ENCODE measurements around the gene CAVIN2.
"Not testable (repeated sequence)": the region's sequence is repeated elsewhere in the genome, so short reads cannot be mapped to it uniquely, and the experiment has no call there.

Gene CAVIN2

GRCh38 chr2:191800874-191801273, 46.0 kb downstream of the CAVIN2 start:
- no peak for DNase-seq (ENCODE audit: low read depth)

GRCh38 chr2:191799526-191799925, 47.4 kb downstream of the CAVIN2 start:
- DNase-seq (ENCODE audit: low read depth): no peak

- DNase-seq (ENCODE audit: low read depth): no peak
Observed at GRCh38 chr2:191797942-191798876, 48.7 kb downstream of the CAVIN2 start.

DNA sequence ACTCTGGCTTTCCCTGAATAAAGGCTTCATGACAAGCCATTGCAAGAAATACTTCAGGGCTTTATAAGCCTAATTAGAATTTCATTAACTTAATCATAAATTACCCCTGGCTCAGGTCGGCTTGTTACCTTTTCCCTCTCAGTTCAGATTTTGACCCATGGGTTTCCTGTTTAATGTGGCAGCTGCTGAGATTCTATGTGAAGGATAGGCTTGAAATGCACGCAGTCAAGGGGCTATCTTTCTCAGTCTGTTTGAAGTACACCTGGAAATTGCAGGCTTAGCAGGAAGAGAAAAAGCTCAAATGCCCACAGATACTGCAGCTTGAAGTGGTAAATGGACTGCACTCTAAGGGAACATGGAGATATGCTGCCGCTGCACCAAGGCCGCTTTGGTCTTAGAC, 49.4 kb downstream of the CAVIN2 start:
- DNase-seq (ENCODE audit: low read depth): no peak

DNA sequence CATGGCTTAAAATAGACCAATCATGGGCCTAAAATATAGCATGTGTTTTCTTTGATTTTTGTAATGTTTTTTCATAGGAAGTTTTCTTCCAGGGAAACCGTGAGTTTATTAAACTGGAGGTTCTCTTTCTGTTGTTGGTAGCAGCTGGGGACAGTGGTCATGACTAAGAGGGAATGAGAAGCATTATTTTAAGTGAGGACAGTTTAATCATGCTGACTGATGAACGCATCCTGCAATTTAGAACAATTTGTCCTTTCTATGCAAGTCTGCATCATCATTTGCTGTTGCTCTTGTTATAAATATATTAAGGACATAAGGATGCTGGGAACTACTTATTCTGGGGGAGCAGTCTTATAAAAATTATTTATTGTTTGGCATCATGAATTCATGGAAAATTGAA, 51.2 kb downstream of the CAVIN2 start:
- DNase-seq (ENCODE audit: low read depth): no peak

GRCh38 chr2:191791953-191792560, 54.8 kb downstream of the CAVIN2 start:
- peak; percentile 32 for DNase-seq (ENCODE audit: low read depth)

- peak; percentile 43 for DNase-seq (ENCODE audit: low read depth)
Observed at GRCh38 chr2:191790737-191791136, 56.2 kb downstream of the CAVIN2 start.

DNA sequence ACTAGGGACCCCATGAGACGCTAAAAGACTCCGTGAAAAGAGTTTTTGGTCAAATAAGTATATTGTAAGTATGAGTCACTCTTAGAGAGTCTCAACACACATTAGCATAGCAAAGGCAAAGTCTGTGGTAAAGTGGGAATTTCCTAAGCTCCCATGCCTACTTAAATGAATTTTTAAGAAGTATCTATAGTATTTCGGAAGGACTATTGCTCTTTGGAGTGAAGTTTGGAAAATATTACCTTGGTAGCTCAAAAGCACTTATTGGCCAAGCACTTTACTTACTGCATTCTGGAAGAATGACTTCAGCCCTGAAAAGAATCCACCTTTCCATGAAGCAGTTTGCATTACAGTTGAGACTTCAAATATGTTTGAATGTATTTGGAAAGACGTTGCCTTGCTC, 57.1 kb downstream of the CAVIN2 start:
- peak; percentile 38 for DNase-seq (ENCODE audit: low read depth)

- peak; percentile 84 for DNase-seq (ENCODE audit: low read depth)
Observed at GRCh38 chr2:191786694-191787093, 60.2 kb downstream of the CAVIN2 start.

DNA sequence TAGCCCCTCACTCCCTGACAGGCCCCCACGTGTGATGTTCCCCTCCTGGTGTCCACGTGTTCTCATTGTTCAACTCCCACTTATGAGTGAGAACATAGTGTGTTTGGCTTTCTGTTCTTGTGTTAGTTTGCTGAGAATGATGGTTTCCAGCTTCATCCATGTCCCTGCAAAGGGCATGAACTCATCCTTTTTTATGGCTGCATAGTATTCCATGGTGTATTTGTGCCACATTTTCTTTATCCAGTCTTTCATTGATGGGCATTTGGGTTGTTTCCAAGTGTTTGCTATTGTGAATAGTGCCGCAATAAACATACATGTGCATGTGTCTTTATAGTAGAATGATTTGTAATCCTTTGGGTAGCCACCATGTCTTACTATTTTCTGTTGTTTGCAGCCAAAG, 61.2 kb downstream of the CAVIN2 start:
- not testable (repeated sequence) for DNase-seq (ENCODE audit: low read depth)
